GM15510 (cell line): Measurements from ENCODE around the gene RNF113A.

Experiments
- POLR2A ChIP-seq: IDR thresholded peaks from 3 replicates; pipeline ENCODE4 v1.6.1; 2011; ENCODE audit warnings: borderline replicate concordance; ENCODE audit not compliant: insufficient read length; ENCODE audit errors: extremely low read depth

RNF113A gene

DNA sequence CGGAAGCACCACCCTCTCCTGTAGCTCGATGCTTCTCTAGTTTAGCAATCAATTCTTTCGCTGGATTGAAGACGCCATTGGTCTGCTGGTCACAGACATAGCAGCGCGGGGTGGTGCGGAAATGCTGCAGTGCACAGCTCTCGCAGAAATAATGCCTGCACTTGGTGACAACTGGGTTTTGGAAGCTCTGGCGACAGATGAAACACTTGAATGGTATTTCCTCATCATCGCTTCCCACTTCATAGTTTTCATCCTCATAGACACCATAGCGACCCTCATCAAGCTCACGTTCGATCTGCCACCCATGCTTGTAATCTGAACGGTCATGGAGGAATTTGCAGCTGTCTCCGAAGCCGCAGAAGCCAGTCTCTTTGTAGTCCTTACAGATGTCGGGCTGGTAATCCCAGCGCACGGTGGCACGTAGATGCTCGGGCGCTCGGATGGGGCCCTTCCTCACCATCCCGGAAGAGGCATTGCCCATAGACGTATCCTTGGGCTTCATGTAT lies 854 bp downstream of the RNF113A start:
- TF ChIP-seq POLR2A = no peak

DNA sequence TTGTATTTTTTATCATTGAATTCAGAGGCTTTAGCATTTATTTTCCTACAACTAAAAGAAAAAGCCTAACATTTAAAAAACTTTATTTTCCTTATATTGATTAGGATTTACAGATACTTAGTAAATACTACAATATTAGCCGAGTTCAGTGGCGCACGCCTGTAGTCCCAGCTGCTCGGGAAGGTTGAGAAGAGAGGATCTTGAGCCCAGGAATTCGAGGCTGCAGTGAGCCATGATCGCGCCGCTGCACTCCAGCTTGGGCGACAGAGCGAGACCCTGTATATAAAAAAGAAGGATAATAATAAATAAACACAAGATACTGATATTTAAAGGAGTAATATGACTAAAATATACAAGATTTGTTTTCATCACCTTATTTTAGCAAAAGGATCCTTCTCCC lies 18.1 kb downstream of the RNF113A start:
- no peak for TF ChIP-seq POLR2A

GRCh38 chrX:119852382-119853353 lies 18.9 kb downstream of the RNF113A start, which contains the start of gene UPF3B:
Gene UPF3B, minus strand, starts transcription at chrX:119852963. Its CDS starts 35 bp downstream, at chrX:119852928.
- peak; percentile 68 for TF ChIP-seq POLR2A

GRCh38 chrX:119833905-119834304 lies 37.6 kb downstream of the RNF113A start:
- TF ChIP-seq POLR2A = no peak

DNA sequence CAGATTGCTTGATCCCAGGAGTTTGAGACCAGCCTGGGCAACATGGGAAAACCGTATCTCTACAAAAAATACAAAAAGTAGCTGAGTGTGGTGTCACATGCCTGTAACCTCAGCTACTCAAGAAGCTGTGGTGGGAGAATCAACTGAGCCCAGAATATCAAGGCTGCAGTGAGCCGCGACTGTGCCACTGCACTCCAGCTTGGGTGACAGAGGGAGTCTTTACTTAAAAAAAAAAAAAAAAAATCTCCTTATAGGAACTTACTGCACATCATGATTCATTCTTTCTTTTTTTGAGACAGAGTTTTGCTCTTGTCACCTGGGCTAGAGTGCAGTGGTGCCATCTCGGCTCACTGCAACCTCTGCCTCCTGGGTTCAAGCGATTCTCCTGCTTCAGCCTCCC lies 43.1 kb downstream of the RNF113A start:
- TF ChIP-seq POLR2A = no peak

- TF ChIP-seq POLR2A = no peak
Measured at GRCh38 chrX:119826399-119826959, 45.1 kb downstream of the RNF113A start.
